Measurements from ENCODE around the gene ST3GAL4.
"Not testable (repeated sequence)": the region's sequence is repeated elsewhere in the genome, so short reads cannot be mapped to it uniquely, and the experiment has no call there.

Gene ST3GAL4

DNA sequence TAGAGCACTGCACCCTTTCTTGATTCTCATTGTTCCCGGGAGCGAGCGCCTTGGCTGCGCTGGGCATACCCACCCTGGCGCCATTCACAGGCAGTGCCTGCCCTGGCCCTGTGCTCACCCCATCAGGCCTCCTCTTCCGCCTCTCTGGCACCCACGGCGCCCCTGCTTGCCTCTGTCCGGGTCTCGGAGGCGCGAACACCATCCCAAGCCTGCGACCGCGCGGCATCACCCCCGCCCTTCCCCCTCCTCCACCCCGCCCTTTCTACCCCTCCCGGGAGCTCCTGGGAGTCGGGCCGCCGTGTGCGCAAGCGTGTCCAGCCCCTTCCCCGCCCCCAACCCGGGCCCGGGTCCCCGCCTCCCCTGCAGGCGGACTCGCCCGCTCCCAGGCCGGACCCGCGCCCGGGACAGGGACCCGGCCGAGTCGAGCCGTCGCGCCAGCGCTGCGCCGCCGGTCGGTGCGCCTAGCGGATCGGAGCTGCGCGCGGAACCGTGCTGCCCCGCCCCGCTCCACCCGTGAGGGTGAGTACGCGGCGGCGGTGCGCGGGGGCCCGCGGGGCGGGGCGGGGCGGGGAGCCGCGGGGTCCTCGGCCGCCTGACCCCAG, at the start of gene ST3GAL4:
Gene ST3GAL4 (plus strand): TSS at position 363 of the 602 bp plus-strand sequence. CDS start 50,470 bp downstream, outside the sequence.
- DNase-seq: peak; percentile 96

DNA sequence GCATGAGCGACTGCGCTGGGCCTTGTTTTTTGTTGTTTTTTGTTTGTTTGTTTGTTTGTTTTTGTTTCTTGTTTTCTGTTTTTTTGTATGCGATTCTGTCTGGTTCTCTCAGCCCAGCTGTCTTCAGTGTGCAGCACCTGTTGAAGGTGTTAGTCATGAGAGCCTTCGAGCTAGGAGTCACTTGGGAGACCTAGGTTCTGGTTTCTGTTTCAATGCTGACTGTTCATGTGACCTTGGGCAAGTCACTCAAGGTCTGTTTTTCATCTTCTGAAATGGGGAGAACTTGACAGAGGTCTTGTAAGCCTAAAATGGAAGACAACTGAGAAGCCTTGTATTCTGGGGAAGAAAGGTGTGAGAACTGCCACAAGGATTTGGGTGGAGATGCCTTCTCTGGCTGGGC, 49.8 kb upstream of the ST3GAL4 start:
- no peak for DNase-seq

- no peak for DNase-seq
These were observed 47.8 kb upstream of the ST3GAL4 start for GRCh38 chr11:126307706-126308105.

- DNase-seq: no peak
These were observed 47.2 kb upstream of the ST3GAL4 start for GRCh38 chr11:126308271-126308671.

GRCh38 chr11:126308771-126309170, 46.7 kb upstream of the ST3GAL4 start:
- not testable (repeated sequence) for DNase-seq

GRCh38 chr11:126310200-126310991, 45.1 kb upstream of the ST3GAL4 start:
- DNase-seq: peak; percentile 63

GRCh38 chr11:126310992-126311310, 44.5 kb upstream of the ST3GAL4 start:
- DNase-seq: no peak

GRCh38 chr11:126311401-126312291, 43.8 kb upstream of the ST3GAL4 start:
- DNase-seq: no peak

DNA sequence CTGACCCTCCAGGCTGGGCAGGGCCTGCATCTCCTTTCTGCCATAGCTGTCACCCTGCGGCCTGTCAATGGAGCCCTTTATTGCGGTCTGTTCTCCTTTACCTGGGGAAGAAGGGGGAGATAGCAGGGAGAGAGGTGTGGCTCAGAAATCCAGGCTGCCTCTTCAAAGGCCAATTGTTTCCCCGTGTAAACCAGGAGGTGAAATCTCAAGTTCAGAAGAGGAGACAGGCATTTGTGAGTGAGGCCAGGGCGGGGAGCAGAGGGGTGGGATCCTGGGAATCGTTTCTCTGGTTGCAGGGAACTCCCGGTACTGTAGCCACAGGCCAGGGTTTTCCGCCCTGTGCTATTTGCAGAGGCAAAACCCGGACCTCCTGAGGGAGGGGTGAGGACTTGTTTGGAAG, 42.5 kb upstream of the ST3GAL4 start:
- DNase-seq: no peak

DNA sequence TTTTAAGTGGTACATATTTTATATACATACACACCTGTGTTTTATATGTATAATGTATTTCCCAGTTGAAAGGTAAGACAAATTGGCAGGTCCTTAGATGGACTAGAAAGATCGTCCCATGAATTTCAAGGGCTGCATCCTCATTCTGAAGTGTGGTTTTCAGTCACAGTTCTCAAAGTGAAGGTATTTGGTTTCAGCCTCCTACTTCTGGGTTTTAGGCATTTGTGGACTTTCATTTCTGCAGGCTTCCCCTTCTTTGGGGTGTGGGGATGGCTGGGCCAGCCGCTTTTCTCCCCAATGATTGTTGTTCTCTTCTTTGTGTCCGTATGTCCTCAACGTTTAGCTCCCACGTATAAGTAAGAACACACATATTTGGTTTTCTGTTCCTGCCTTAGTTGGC, 41.7 kb upstream of the ST3GAL4 start:
- no peak for DNase-seq

- no peak for DNase-seq
These were observed 38.1 kb upstream of the ST3GAL4 start for GRCh38 chr11:126317432-126317755.

- no peak for DNase-seq
These were observed 37.5 kb upstream of the ST3GAL4 start for GRCh38 chr11:126317756-126318573.

DNA sequence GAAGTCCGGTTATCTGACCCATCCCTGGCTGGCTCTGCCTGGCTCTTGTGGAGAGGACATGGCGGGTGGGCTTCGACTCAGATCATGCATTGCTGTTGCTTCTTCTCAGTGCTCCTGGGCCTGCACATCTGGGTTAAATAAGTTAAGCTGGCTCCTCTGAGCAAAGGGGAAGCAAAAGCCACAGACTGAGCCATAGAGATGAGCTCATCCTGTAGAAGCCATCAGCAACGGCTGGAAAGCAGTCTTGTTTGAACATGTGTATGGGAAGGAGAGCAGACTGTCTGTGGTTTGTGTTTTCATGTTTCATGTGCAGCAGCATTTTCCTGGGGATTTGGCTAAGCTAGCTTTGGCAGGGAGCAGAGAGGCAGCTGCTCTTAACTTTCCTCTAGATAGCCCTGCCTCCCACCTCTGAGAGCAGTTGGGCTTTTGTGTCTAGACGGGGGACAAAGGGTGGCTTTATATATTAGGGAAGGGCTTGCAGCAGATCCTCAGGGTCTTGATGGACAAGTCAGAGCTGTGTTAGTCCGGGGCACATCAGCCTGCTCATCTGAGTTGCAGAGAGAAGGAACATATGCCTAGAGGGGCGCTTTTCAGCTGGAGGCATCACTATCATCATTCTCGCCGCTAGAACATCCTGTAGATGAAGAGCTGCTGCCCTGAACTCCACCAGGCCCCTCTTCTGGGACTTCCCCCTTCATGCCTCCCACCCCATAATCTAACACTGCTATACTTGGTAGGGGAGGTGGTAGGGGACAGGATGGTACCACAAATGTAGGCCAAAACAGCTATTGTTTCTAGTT, 36.7 kb upstream of the ST3GAL4 start:
- no peak for DNase-seq

GRCh38 chr11:126319374-126319740, 36.1 kb upstream of the ST3GAL4 start:
- no peak for DNase-seq

DNA sequence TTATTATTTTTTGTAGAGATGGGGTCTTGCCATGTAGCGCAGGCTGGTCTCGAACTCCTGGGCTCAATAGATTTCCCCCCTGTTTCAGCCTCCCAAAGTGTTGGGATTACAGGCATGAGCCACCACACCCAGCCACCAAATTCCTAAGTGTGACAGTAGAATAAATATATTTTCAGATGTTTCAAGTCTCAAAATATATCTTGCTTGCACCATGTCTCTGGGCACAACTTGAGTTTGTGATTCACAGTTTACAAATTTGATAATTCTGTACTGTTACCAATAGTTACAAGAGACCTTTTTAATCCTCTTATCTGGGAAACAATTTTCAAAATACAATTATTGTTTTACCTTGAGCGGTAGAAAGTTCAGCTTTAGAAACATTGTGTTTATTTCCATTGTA, 32.5 kb upstream of the ST3GAL4 start:
- DNase-seq: no peak

GRCh38 chr11:126327281-126328000, 28.0 kb upstream of the ST3GAL4 start:
- DNase-seq: no peak

- no peak for DNase-seq
These were observed 27.5 kb upstream of the ST3GAL4 start for GRCh38 chr11:126328001-126328390.

DNA sequence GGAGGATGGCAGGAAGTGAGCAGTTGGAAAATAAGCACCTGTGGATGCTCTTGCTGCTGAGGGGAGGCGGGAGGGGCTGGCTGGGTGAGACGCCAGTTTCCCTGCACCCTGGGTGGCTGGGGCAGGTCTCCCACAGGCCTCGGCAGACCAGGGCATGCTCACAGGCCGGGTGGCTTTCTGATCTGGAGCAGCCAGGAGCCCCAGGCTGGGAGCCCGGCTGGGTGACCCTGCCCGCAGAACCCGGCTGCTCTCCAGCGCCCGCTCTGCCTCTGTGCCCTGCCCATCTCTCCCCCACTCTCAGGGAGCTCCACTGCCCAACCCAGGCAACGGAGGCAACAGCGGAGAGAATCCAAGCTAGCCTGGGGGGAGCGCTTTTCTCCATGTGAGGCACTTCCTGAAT, 27.0 kb upstream of the ST3GAL4 start:
- DNase-seq: no peak

DNA sequence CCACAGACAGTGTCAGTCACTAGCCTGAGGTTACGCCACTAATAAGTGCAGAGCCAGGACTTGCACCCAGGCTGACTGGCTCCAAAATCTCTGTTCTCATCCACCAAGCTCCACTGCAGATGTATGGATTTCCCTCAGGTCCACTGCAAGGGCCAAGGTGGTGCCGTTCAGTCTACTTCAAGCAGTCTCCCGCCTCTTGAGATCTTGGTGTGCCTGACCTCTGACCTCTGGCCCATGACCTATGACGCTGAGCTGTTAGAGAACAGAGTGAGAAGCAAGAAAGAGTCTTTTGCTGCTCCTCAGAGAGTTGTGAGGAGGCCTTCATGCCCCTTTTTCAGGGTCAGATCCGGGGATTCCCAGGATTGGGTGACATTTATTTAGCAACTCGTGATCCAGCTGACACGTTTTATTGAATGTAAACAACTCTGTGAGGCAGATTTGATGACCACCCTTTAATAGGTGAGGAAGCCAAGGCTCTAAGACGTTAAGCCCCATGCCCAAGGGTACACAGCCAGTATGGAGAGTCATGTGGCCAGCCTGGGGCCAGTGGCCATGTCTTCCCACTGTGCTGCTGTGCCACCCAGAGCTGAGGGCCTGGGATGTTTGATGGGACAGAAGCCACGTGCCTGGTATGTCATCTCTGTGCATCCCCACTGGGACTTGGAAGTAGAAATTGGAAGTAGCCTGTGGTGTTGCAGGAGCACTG, 26.4 kb upstream of the ST3GAL4 start:
- DNase-seq: no peak

- no peak for DNase-seq
These were observed 25.8 kb upstream of the ST3GAL4 start for GRCh38 chr11:126329644-126330211.

Measured in 8988T (cell line).